ENCODE measurements around the gene PNPLA6.
"Not testable (repeated sequence)": the region's sequence is repeated elsewhere in the genome, so short reads cannot be mapped to it uniquely, and the experiment has no call there.

Gene PNPLA6

GRCh38 chr19:7534531-7535046, 928 bp upstream of the PNPLA6 start:
- peak; percentile 27 for DNase-seq

- no peak for DNase-seq
Measured at GRCh38 chr19:7535998-7536695, 630 bp downstream of the PNPLA6 start.

GRCh38 chr19:7538990-7539389, 3.5 kb downstream of the PNPLA6 start:
- not testable (repeated sequence) for DNase-seq

GRCh38 chr19:7539827-7540425, 4.4 kb downstream of the PNPLA6 start:
- DNase-seq = no peak

GRCh38 chr19:7540761-7541474, 5.4 kb downstream of the PNPLA6 start:
- no peak for DNase-seq

- DNase-seq = no peak
Measured at GRCh38 chr19:7541475-7541824, 5.9 kb downstream of the PNPLA6 start.

- DNase-seq = no peak
Measured at GRCh38 chr19:7541828-7542443, 6.4 kb downstream of the PNPLA6 start.

- DNase-seq = no peak
Measured at GRCh38 chr19:7542556-7543348, 7.2 kb downstream of the PNPLA6 start.

- DNase-seq = no peak
Measured at GRCh38 chr19:7544626-7545025, 9.1 kb downstream of the PNPLA6 start.

- DNase-seq = no peak
Measured at GRCh38 chr19:7545300-7545699, 9.8 kb downstream of the PNPLA6 start.

GRCh38 chr19:7545904-7546303, 10.4 kb downstream of the PNPLA6 start:
- DNase-seq = no peak

- no peak for DNase-seq
Measured at GRCh38 chr19:7547159-7547558, 11.6 kb downstream of the PNPLA6 start.

GRCh38 chr19:7549429-7550148, 14.1 kb downstream of the PNPLA6 start:
- DNase-seq = no peak

- no peak for DNase-seq
Measured at GRCh38 chr19:7550169-7550770, 14.8 kb downstream of the PNPLA6 start.

- DNase-seq = peak; percentile 38
Measured at GRCh38 chr19:7550987-7551761, 15.7 kb downstream of the PNPLA6 start.

- DNase-seq = no peak
Measured at GRCh38 chr19:7552781-7553180, 17.3 kb downstream of the PNPLA6 start.

GRCh38 chr19:7554565-7554964, 19.0 kb downstream of the PNPLA6 start:
- DNase-seq = no peak

- DNase-seq = peak; percentile 17
Measured at GRCh38 chr19:7554990-7555864, 19.7 kb downstream of the PNPLA6 start.

- no peak for DNase-seq
Measured at GRCh38 chr19:7556696-7557315, 21.3 kb downstream of the PNPLA6 start.

All from CD4-positive, alpha-beta T cell treated with Interleukin-12 subunit alpha and Interleukin-12 subunit beta, for 1 hour (primary cell).